CD4-positive, CD25-positive, alpha-beta regulatory T cell (primary cell): ENCODE measurements around the gene SUSD4. TPM values are rescaled to one million over a fixed set of nuclear protein-coding genes. Genes with fewer than 3 reads are reported as not detected.

Experiments used
- ATAC-seq, 2 donors: fragments of 150-1000 bp; cut with Tn5 transposase; one replicate each; pipeline ENCODE4 v1.10.0; 2021; ENCODE audit warnings: low read depth in 2 of 2, moderate number of reproducible peaks in 2 of 2, moderate library complexity in 1 of 2
- DNase-seq, 3 donors: peaks; one replicate each; pipeline versions ENCODE4 v3.0.0 to v3.0.0-alpha.2; 2012 to 2022; ENCODE audit warnings: mixed read lengths in 1 of 3
- H3K27ac ChIP-seq: one replicate; pipeline ENCODE4 v1.7.0; 2013; ENCODE audit warnings: mild to moderate bottlenecking, low read length; ENCODE audit not compliant: insufficient read depth, poor library complexity, severe bottlenecking
- H3K27me3 ChIP-seq: one replicate; pipeline ENCODE4 v1.7.0; 2013; ENCODE audit warnings: low read length; ENCODE audit not compliant: control insufficient read depth, insufficient read depth
- H3K36me3 ChIP-seq: one replicate; pipeline ENCODE4 v1.7.0; 2013; ENCODE audit warnings: mild to moderate bottlenecking, low read length, moderate library complexity; ENCODE audit not compliant: control insufficient read depth, insufficient read depth
- H3K4me1 ChIP-seq: 2 replicates; pipeline ENCODE4 v1.7.0; 2013; ENCODE audit warnings: mild to moderate bottlenecking, low read length; ENCODE audit not compliant: insufficient read depth, control insufficient read depth, poor library complexity, severe bottlenecking
- H3K4me3 ChIP-seq: one replicate; pipeline ENCODE4 v1.7.0; 2013; ENCODE audit warnings: low read depth, mild to moderate bottlenecking, low read length, moderate library complexity
- H3K9me3 ChIP-seq, 2 experiments: 1 replicate in 1 of 2; 2 replicates in 1 of 2; pipeline ENCODE4 v1.7.0; 2013; ENCODE audit warnings: low read length in 2 of 2, mild to moderate bottlenecking in 1 of 2, moderate library complexity in 1 of 2; ENCODE audit not compliant: control insufficient read depth in 2 of 2
- H3K27ac Mint-ChIP-seq, 3 donors: one replicate each; pipeline ENCODE4 v1.8.0; 2020 to 2022; ENCODE audit warnings: mild to moderate bottlenecking in 3 of 3, mixed read lengths in 3 of 3, moderate library complexity in 2 of 3
- H3K27me3 Mint-ChIP-seq: one replicate; pipeline ENCODE4 v1.8.0; 2022; ENCODE audit warnings: mild to moderate bottlenecking, mixed read lengths
- H3K36me3 Mint-ChIP-seq: one replicate; pipeline ENCODE4 v1.8.0; 2020; ENCODE audit warnings: mixed read lengths
- H3K4me1 Mint-ChIP-seq, 4 donors: one replicate each; pipeline ENCODE4 v1.8.0; 2020 to 2022; ENCODE audit warnings: mixed read lengths in 4 of 4, mild to moderate bottlenecking in 1 of 4
- H3K4me3 Mint-ChIP-seq, 4 donors: one replicate each; pipeline ENCODE4 v1.8.0; 2020 to 2022; ENCODE audit warnings: mild to moderate bottlenecking in 4 of 4, mixed read lengths in 4 of 4, moderate library complexity in 3 of 4
- H3K9me3 Mint-ChIP-seq, 7 donors: one replicate each; pipeline ENCODE4 v1.8.0; 2020 to 2022; ENCODE audit warnings: mixed read lengths in 7 of 7, mild to moderate bottlenecking in 3 of 7, moderate library complexity in 2 of 7
- polyA plus RNA-seq, 4 donors: library from polyadenylated mRNA; unstranded; fragments of 300-500 nt; fragmentation: Illumina TruSeq; gene quantifications; one replicate each; pipeline ENCODE4 v1.2.3, GENCODE V29; 2021
- total RNA-seq: library from RNA; stranded (reverse); gene quantifications from one replicate; pipeline ENCODE4 v1.2.3, GENCODE V29; 2022

The SUSD4 gene
- total and polyA plus RNA-seq, 5 donors from 2014 or later, result 2.4 to 6.5 (median 5.0) TPM

- no peaks in the 10 kb centered on the region for H3K9me3 Mint-ChIP-seq
- Histone ChIP-seq H3K36me3 (no peaks in the 10 kb centered on the region), H3K9me3 (no peaks in the 10 kb centered on the region), H3K27me3 (no peaks in the 10 kb centered on the region), H3K4me1 (no peaks in the 10 kb centered on the region), H3K27ac (no peak overlapping the region), H3K4me3 (no peak overlapping the region)
- H3K27me3 Mint-ChIP-seq, result peaks cover 6% of the 10 kb centered on the region
- H3K36me3 Mint-ChIP-seq, result no peaks in the 10 kb centered on the region
- H3K4me1 Mint-ChIP-seq, result no peaks in the 10 kb centered on the region
- no peak overlapping the region for H3K4me3 Mint-ChIP-seq
- H3K27ac Mint-ChIP-seq, result no peak overlapping the region
- ATAC-seq (no peak), DNase-seq (no peak)
These were observed 156.5 kb downstream of the SUSD4 start for GRCh38 chr1:223207293-223208066.

- H3K27ac Mint-ChIP-seq, result no peak overlapping the region
- Histone ChIP-seq H3K36me3 (no peaks in the 10 kb centered on the region), H3K4me1 (no peaks in the 10 kb centered on the region), H3K9me3 (no peaks in the 10 kb centered on the region), H3K27ac (no peak overlapping the region), H3K4me3 (no peak overlapping the region), H3K27me3 (no peaks in the 10 kb centered on the region)
- H3K4me1 Mint-ChIP-seq, result peaks cover 0 to 8% (median 1%) of the 10 kb centered on the region in 4 donors
- DNase-seq (no peak), ATAC-seq (no peak)
- no peaks in the 10 kb centered on the region for H3K9me3 Mint-ChIP-seq
- H3K27me3 Mint-ChIP-seq, result peaks cover 6% of the 10 kb centered on the region
- H3K4me3 Mint-ChIP-seq, result no peak overlapping the region
- no peaks in the 10 kb centered on the region for H3K36me3 Mint-ChIP-seq
These were observed 159.6 kb downstream of the SUSD4 start for GRCh38 chr1:223204424-223204823.

- no peak for DNase-seq
- Mint-ChIP-seq H3K36me3 (no peaks in the 10 kb centered on the region), H3K4me3 (no peak overlapping the region), H3K4me1 (peaks cover 0 to 8% (median 1%) of the 10 kb centered on the region in 4 donors), H3K27ac (peak overlapping the region in 1 of 3 donors; percentile 38), H3K9me3 (no peaks in the 10 kb centered on the region), H3K27me3 (peaks cover 6% of the 10 kb centered on the region)
- Histone ChIP-seq H3K4me3 (no peak overlapping the region), H3K36me3 (no peaks in the 10 kb centered on the region), H3K4me1 (no peaks in the 10 kb centered on the region), H3K27me3 (no peaks in the 10 kb centered on the region), H3K27ac (no peak overlapping the region), H3K9me3 (no peaks in the 10 kb centered on the region)
- no peak for ATAC-seq
These were observed 160.3 kb downstream of the SUSD4 start for GRCh38 chr1:223203694-223204093.

- H3K9me3 ChIP-seq, result no peaks in the 10 kb centered on the region
- H3K4me1 Mint-ChIP-seq, result peaks cover 0 to 10% (median 3%) of the 10 kb centered on the region in 4 donors
- peaks cover 6% of the 10 kb centered on the region for H3K27me3 Mint-ChIP-seq
- no peaks in the 10 kb centered on the region for H3K36me3 Mint-ChIP-seq
- H3K27ac Mint-ChIP-seq, result no peak overlapping the region
- H3K27me3 ChIP-seq, result no peaks in the 10 kb centered on the region
- ATAC-seq (no peak), DNase-seq (no peak)
- H3K4me3 Mint-ChIP-seq, result no peak overlapping the region
- no peaks in the 10 kb centered on the region for H3K9me3 Mint-ChIP-seq
- no peak overlapping the region for H3K4me3 ChIP-seq
- no peak overlapping the region for H3K27ac ChIP-seq
- H3K4me1 ChIP-seq, result no peaks in the 10 kb centered on the region
- H3K36me3 ChIP-seq, result no peaks in the 10 kb centered on the region
These were observed 161.0 kb downstream of the SUSD4 start for GRCh38 chr1:223203034-223203408.

GRCh38 chr1:223202376-223203033 is 161.5 kb downstream of the SUSD4 start:
- Mint-ChIP-seq H3K27ac (no peak overlapping the region), H3K4me1 (peaks cover 0 to 10% (median 3%) of the 10 kb centered on the region in 4 donors), H3K9me3 (no peaks in the 10 kb centered on the region), H3K27me3 (peaks cover 6% of the 10 kb centered on the region), H3K4me3 (no peak overlapping the region), H3K36me3 (no peaks in the 10 kb centered on the region)
- ATAC-seq (no peak), DNase-seq (no peak)
- H3K36me3 ChIP-seq, result no peaks in the 10 kb centered on the region
- H3K27ac ChIP-seq, result no peak overlapping the region
- H3K9me3 ChIP-seq, result no peaks in the 10 kb centered on the region
- H3K4me1 ChIP-seq, result no peaks in the 10 kb centered on the region
- no peak overlapping the region for H3K4me3 ChIP-seq
- H3K27me3 ChIP-seq, result no peaks in the 10 kb centered on the region

- no peak for ATAC-seq
- Histone ChIP-seq H3K4me3 (no peak overlapping the region), H3K9me3 (no peaks in the 10 kb centered on the region), H3K27me3 (no peaks in the 10 kb centered on the region), H3K27ac (no peak overlapping the region), H3K36me3 (no peaks in the 10 kb centered on the region), H3K4me1 (no peaks in the 10 kb centered on the region)
- H3K4me3 Mint-ChIP-seq, result no peak overlapping the region
- peaks cover 3% of the 10 kb centered on the region for H3K27me3 Mint-ChIP-seq
- no peaks in the 10 kb centered on the region for H3K9me3 Mint-ChIP-seq
- H3K27ac Mint-ChIP-seq, result no peak overlapping the region
- H3K36me3 Mint-ChIP-seq, result no peaks in the 10 kb centered on the region
- peaks cover 0 to 10% (median 3%) of the 10 kb centered on the region in 4 donors for H3K4me1 Mint-ChIP-seq
- DNase-seq, result no peak
These were observed 162.0 kb downstream of the SUSD4 start for GRCh38 chr1:223201967-223202366.

- no peaks in the 10 kb centered on the region for H3K27me3 Mint-ChIP-seq
- no peak overlapping the region for H3K27ac Mint-ChIP-seq
These were observed 163.1 kb downstream of the SUSD4 start for GRCh38 chr1:223200903-223201302.

More at GRCh38 chr1:223200903-223201302, 163.1 kb downstream of the SUSD4 start:
- H3K4me1 Mint-ChIP-seq, result peaks cover 0 to 12% (median 5%) of the 10 kb centered on the region in 4 donors
- no peaks in the 10 kb centered on the region for H3K9me3 Mint-ChIP-seq
- no peaks in the 10 kb centered on the region for H3K36me3 Mint-ChIP-seq
- no peak for ATAC-seq
- Histone ChIP-seq H3K9me3 (no peaks in the 10 kb centered on the region), H3K27me3 (peaks cover 1% of the 10 kb centered on the region), H3K4me1 (no peaks in the 10 kb centered on the region), H3K27ac (no peak overlapping the region), H3K4me3 (no peak overlapping the region), H3K36me3 (no peaks in the 10 kb centered on the region)
- H3K4me3 Mint-ChIP-seq, result no peak overlapping the region
- no peak for DNase-seq
